Measurements from ENCODE around the gene TAOK2.

DNA sequence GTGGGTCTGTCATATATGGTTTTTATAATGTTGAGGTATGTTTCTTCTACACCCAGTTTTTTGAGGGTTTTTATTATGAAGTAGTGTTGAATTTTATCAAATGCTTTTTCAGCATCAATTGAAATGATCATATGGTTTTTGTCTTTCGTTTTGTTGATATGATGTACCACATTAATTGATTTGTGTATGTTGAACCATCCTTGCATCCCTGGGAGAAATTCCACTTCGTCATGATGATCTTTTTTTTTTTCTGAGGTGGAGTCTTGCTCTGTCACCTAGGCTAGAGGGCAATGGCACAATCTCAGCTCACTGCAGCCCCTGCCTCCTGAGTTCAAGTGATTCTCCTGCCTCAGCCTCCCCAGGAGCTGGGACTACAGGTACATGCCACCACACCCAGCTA is 25.8 kb upstream of the TAOK2 start:
- TF ChIP-seq, protein P1, sequence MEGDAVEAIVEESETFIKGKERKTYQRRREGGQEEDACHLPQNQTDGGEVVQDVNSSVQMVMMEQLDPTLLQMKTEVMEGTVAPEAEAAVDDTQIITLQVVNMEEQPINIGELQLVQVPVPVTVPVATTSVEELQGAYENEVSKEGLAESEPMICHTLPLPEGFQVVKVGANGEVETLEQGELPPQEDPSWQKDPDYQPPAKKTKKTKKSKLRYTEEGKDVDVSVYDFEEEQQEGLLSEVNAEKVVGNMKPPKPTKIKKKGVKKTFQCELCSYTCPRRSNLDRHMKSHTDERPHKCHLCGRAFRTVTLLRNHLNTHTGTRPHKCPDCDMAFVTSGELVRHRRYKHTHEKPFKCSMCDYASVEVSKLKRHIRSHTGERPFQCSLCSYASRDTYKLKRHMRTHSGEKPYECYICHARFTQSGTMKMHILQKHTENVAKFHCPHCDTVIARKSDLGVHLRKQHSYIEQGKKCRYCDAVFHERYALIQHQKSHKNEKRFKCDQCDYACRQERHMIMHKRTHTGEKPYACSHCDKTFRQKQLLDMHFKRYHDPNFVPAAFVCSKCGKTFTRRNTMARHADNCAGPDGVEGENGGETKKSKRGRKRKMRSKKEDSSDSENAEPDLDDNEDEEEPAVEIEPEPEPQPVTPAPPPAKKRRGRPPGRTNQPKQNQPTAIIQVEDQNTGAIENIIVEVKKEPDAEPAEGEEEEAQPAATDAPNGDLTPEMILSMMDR (IDR thresholded peaks at IDR 0.05 in 2 of 3, conservative IDR thresholded peaks at IDR 0.05 in 1 of 3; ENCODE audit: borderline replicate concordance in 1 of 3, insufficient read depth in 1 of 3, low read depth in 2 of 3, low read length in 2 of 3): no peak
- TF ChIP-seq POLR2A (IDR thresholded peaks at IDR 0.05; ENCODE audit: borderline replicate concordance, extremely low read depth, insufficient read depth, insufficient read length) (no peak), SRF (IDR thresholded peaks at IDR 0.05; ENCODE audit: low read depth) (no peak), TCF7L2 (IDR thresholded peaks at IDR 0.05; ENCODE audit: borderline replicate concordance, extremely low read depth, insufficient read depth, insufficient read length) (no peak), CEBPB (IDR thresholded peaks at IDR 0.05; ENCODE audit: low read depth) (no peak), EGR1 (IDR thresholded peaks at IDR 0.05; ENCODE audit: low read depth) (no peak), EZH2 (IDR thresholded peaks at IDR 0.05) (no peak), ZNF274 (IDR thresholded peaks at IDR 0.05; ENCODE audit: low read depth, low read length) (no peak), JUND (IDR thresholded peaks at IDR 0.05) (no peak), CBX3 (IDR thresholded peaks at IDR 0.05; ENCODE audit: low read depth) (no peak), POLR2AphosphoS5 (IDR thresholded peaks at IDR 0.05; ENCODE audit: low read depth, low read length) (no peak)
- TF ChIP-seq, protein P2, sequence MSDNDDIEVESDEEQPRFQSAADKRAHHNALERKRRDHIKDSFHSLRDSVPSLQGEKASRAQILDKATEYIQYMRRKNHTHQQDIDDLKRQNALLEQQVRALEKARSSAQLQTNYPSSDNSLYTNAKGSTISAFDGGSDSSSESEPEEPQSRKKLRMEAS (IDR thresholded peaks at IDR 0.05): no peak
- TF ChIP-seq, protein P3, sequence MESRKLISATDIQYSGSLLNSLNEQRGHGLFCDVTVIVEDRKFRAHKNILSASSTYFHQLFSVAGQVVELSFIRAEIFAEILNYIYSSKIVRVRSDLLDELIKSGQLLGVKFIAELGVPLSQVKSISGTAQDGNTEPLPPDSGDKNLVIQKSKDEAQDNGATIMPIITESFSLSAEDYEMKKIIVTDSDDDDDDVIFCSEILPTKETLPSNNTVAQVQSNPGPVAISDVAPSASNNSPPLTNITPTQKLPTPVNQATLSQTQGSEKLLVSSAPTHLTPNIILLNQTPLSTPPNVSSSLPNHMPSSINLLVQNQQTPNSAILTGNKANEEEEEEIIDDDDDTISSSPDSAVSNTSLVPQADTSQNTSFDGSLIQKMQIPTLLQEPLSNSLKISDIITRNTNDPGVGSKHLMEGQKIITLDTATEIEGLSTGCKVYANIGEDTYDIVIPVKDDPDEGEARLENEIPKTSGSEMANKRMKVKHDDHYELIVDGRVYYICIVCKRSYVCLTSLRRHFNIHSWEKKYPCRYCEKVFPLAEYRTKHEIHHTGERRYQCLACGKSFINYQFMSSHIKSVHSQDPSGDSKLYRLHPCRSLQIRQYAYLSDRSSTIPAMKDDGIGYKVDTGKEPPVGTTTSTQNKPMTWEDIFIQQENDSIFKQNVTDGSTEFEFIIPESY (IDR thresholded peaks at IDR 0.05; ENCODE audit: extremely low read depth, insufficient replicate concordance, low read length): no peak
- TF ChIP-seq, protein P4, sequence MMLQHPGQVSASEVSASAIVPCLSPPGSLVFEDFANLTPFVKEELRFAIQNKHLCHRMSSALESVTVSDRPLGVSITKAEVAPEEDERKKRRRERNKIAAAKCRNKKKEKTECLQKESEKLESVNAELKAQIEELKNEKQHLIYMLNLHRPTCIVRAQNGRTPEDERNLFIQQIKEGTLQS (IDR thresholded peaks at IDR 0.05): no peak
